ENCODE results near the gene VAT1L.

The VAT1L gene

GRCh38 chr16:77782694-77783093 lies 5.7 kb upstream of the VAT1L start:
- DNase-seq, result no peak

- DNase-seq, result no peak
Observed at GRCh38 chr16:77784441-77785372, 3.7 kb upstream of the VAT1L start.

GRCh38 chr16:77785373-77785764 lies 3.0 kb upstream of the VAT1L start:
- no peak for DNase-seq

- no peak for DNase-seq
Observed at GRCh38 chr16:77786186-77786847, 2.0 kb upstream of the VAT1L start.

GRCh38 chr16:77787452-77787851 lies 912 bp upstream of the VAT1L start:
- no peak for DNase-seq

- no peak for DNase-seq
Observed at GRCh38 chr16:77789085-77790008, 983 bp downstream of the VAT1L start.

- no peak for DNase-seq
Observed at GRCh38 chr16:77790009-77790372, 1.6 kb downstream of the VAT1L start.

GRCh38 chr16:77790912-77791311 lies 2.5 kb downstream of the VAT1L start:
- no peak for DNase-seq

- no peak for DNase-seq
Observed at GRCh38 chr16:77793417-77793816, 5.1 kb downstream of the VAT1L start.

GRCh38 chr16:77794586-77794985 lies 6.2 kb downstream of the VAT1L start:
- no peak for DNase-seq

- DNase-seq, result no peak
Observed at GRCh38 chr16:77801817-77802216, 13.5 kb downstream of the VAT1L start.

GRCh38 chr16:77805398-77805797 lies 17.0 kb downstream of the VAT1L start:
- DNase-seq, result no peak

GRCh38 chr16:77807021-77807420 lies 18.7 kb downstream of the VAT1L start:
- no peak for DNase-seq

GRCh38 chr16:77812856-77813500 lies 24.6 kb downstream of the VAT1L start:
- no peak for DNase-seq

- DNase-seq, result no peak
Observed at GRCh38 chr16:77816293-77816692, 27.9 kb downstream of the VAT1L start.

GRCh38 chr16:77820340-77820739 lies 32.0 kb downstream of the VAT1L start:
- DNase-seq, result no peak

- DNase-seq, result no peak
Observed at GRCh38 chr16:77822661-77823060, 34.3 kb downstream of the VAT1L start.

- DNase-seq, result no peak
Observed at GRCh38 chr16:77823067-77823466, 34.7 kb downstream of the VAT1L start.

GRCh38 chr16:77825196-77825595 lies 36.8 kb downstream of the VAT1L start:
- no peak for DNase-seq

- no peak for DNase-seq
Observed at GRCh38 chr16:77827032-77827431, 38.7 kb downstream of the VAT1L start.

- no peak for DNase-seq
Observed at GRCh38 chr16:77833921-77834634, 45.7 kb downstream of the VAT1L start.

Data from activated T-cell treated with anti-CD3 and anti-CD28 coated beads, Interleukin-2, amount 50 U/mL, for 1 hour (primary cell).